GM19463 (cell line): Measurements from ENCODE around the gene SKIC3.

ENCODE experiments used
- ATAC-seq: cut with Tn5 transposase; IDR thresholded peaks from one replicate; pipeline ENCODE4 v1.9.1; 2021; ENCODE audit warnings: mild to moderate bottlenecking, moderate library complexity; ENCODE audit not compliant: unreplicated experiment

SKIC3 gene

GRCh38 chr5:95532415-95532814 lies 22.4 kb downstream of the SKIC3 start:
- no peak for ATAC-seq

- ATAC-seq = no peak
These were observed 23.3 kb downstream of the SKIC3 start for GRCh38 chr5:95531491-95531890.

- ATAC-seq = no peak
These were observed 24.4 kb downstream of the SKIC3 start for GRCh38 chr5:95530416-95530815.

- no peak for ATAC-seq
These were observed 26.2 kb downstream of the SKIC3 start for GRCh38 chr5:95528565-95528964.

DNA sequence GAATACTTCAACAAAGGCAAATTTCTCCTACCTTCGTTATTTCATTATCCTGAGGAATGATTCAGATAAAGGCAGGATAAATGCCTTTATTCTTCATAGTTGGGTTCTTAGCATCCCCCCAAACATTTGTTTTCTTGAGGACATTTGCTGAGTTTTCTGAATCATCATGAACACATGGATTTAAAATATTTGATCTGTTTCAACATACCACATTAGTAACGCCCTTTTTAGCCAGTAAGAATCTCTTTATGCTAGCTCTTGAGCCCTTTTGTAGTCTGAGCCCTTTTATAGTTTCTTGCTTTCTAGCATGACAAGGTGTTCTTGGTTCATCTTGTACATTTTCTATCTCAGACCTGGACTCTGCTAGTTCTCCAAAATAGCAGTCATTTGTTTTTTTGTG lies 27.9 kb downstream of the SKIC3 start:
- ATAC-seq = no peak

- ATAC-seq = no peak
These were observed 30.4 kb downstream of the SKIC3 start for GRCh38 chr5:95524423-95524822.

GRCh38 chr5:95520206-95520605 lies 34.6 kb downstream of the SKIC3 start:
- ATAC-seq = no peak

- no peak for ATAC-seq
These were observed 35.1 kb downstream of the SKIC3 start for GRCh38 chr5:95519681-95520080.

DNA sequence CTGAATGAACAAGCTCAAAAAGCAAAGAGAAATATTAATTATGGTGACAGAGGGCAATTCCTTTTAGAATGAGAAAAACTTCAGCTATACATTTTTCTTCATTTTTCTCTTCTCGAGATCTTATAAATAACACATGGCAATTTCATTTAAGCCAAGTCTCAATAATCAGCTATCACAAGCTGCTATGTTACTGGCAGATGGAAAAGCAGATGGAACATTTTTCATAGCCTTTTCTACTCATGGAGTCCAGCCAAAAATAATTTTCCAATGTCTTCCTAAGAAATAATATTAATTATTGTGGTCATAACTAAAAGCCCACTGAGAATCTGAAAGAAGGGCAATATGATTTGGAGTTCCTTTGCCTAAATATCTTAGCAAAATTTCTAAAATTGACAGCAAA lies 35.6 kb downstream of the SKIC3 start:
- ATAC-seq = no peak

- ATAC-seq = no peak
These were observed 36.4 kb downstream of the SKIC3 start for GRCh38 chr5:95518417-95518816.

DNA sequence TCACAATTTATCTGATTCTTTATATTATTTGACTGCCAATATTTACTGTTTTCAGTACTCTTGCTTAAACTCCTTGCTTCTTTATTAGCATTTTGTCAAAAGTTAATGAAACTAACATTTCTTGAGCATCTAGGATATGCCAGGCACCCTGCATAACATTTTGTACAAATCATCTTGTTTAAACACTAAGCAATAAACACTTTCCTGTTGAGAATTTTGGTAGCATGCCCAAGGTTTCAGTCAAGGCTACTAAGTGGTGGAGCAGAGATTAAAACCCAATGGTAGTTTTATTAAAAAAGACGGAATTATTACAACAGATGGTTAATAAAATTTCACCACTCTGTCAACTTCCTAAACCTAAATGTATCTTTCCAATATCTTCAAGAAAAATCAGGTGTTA lies 43.2 kb downstream of the SKIC3 start:
- ATAC-seq = no peak

- ATAC-seq = no peak
These were observed 46.2 kb downstream of the SKIC3 start for GRCh38 chr5:95508550-95508949.
